NCI-H748 (cell line): Measurements from ENCODE around the gene POU2F2.

Source experiments
- DNase-seq: peaks from one replicate; lab custom pipeline; 2025; ENCODE audit not compliant: unreplicated experiment; lab: John Stamatoyannopoulos, UW

Gene POU2F2

GRCh38 chr19:42081584-42082203 is 50.6 kb downstream of the POU2F2 start:
- DNase-seq, result peak; percentile 22

- no peak for DNase-seq
Observed at GRCh38 chr19:42080764-42081375, 51.4 kb downstream of the POU2F2 start.

GRCh38 chr19:42079886-42080763 is 52.1 kb downstream of the POU2F2 start:
- no peak for DNase-seq

GRCh38 chr19:42079276-42079669 is 53.0 kb downstream of the POU2F2 start:
- DNase-seq, result no peak

GRCh38 chr19:42078538-42079275 is 53.5 kb downstream of the POU2F2 start:
- no peak for DNase-seq

- DNase-seq, result no peak
Observed at GRCh38 chr19:42078058-42078457, 54.2 kb downstream of the POU2F2 start.

- peak; percentile 53 for DNase-seq
Observed at GRCh38 chr19:42076380-42076944, 55.8 kb downstream of the POU2F2 start.

- DNase-seq, result peak; percentile 100
Observed at GRCh38 chr19:42075616-42076379, 56.4 kb downstream of the POU2F2 start, which contains the start of gene ZNF574. Gene ZNF574 (plus strand): TSS chr19:42076166. CDS start chr19:42078607, 2,441 bp downstream.

GRCh38 chr19:42075364-42075615 is 57.0 kb downstream of the POU2F2 start:
- DNase-seq, result no peak

GRCh38 chr19:42074513-42075363 is 57.5 kb downstream of the POU2F2 start:
- peak; percentile 48 for DNase-seq

GRCh38 chr19:42071247-42071646 is 61.0 kb downstream of the POU2F2 start:
- no peak for DNase-seq

- no peak for DNase-seq
Observed at GRCh38 chr19:42069619-42070351, 62.5 kb downstream of the POU2F2 start, which contains the start of gene GRIK5. Gene GRIK5 (minus strand): TSS chr19:42070206. CDS start chr19:42065770, 4,436 bp downstream.

GRCh38 chr19:42068756-42069571 is 63.3 kb downstream of the POU2F2 start:
- DNase-seq, result no peak

- DNase-seq, result no peak
Observed at GRCh38 chr19:42068361-42068755, 63.9 kb downstream of the POU2F2 start.

GRCh38 chr19:42067315-42067888 is 64.8 kb downstream of the POU2F2 start:
- DNase-seq, result no peak

- peak; percentile 98 for DNase-seq
Observed at GRCh38 chr19:42066075-42066754, 66.0 kb downstream of the POU2F2 start.

- DNase-seq, result no peak
Observed at GRCh38 chr19:42065511-42065910, 66.7 kb downstream of the POU2F2 start.
